ENCODE measurements around the gene SCNN1B. TPM values are rescaled to one million over a fixed set of nuclear protein-coding genes. Genes with fewer than 3 reads are reported as not detected.
"Not testable (repeated sequence)": the region's sequence is repeated elsewhere in the genome, so short reads cannot be mapped to it uniquely, and the experiment has no call there.

The SCNN1B gene
- total and polyA plus RNA-seq, 9 donors: 0.13 to 2.5 (median 1.0) TPM; not detected in 1

GRCh38 chr16:23378256-23378655 is 76.2 kb downstream of the SCNN1B start:
- intact Hi-C loops (cut with DNase I): no loop called here
- no peak for DNase-seq

DNA sequence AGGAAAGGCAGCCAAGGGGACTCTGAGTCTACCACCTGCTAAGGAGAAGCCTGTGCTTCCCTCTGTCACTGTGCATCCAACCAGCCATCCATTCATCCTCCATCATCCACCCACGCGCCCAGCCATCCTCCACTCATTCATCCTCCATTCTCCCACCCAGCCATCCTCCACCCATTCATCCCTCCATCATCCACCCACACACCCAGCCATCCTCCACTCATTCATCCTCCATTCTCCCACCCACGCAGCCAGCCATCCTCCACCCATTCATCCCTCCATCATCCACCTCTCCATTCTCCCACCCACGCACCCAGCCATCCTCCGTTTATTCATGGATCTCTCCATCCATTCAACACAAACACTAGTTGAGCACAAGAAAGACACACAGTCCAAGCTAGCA is 76.8 kb downstream of the SCNN1B start:
- TF ChIP-seq POLR2A (IDR thresholded peaks at IDR 0.05): no peak
- TF ChIP-seq EP300 (IDR thresholded peaks at IDR 0.05): no peak
- TF ChIP-seq, protein P1, sequence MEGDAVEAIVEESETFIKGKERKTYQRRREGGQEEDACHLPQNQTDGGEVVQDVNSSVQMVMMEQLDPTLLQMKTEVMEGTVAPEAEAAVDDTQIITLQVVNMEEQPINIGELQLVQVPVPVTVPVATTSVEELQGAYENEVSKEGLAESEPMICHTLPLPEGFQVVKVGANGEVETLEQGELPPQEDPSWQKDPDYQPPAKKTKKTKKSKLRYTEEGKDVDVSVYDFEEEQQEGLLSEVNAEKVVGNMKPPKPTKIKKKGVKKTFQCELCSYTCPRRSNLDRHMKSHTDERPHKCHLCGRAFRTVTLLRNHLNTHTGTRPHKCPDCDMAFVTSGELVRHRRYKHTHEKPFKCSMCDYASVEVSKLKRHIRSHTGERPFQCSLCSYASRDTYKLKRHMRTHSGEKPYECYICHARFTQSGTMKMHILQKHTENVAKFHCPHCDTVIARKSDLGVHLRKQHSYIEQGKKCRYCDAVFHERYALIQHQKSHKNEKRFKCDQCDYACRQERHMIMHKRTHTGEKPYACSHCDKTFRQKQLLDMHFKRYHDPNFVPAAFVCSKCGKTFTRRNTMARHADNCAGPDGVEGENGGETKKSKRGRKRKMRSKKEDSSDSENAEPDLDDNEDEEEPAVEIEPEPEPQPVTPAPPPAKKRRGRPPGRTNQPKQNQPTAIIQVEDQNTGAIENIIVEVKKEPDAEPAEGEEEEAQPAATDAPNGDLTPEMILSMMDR (IDR thresholded peaks at IDR 0.05): no peak
- Histone ChIP-seq H3K27me3 (no peaks in the 10 kb centered on the region), H3K27ac (no peak overlapping the region), H3K4me1 (ENCODE audit: insufficient read depth) (no peaks in the 10 kb centered on the region), H3K9me3 (no peaks in the 10 kb centered on the region), H3K36me3 (no peaks in the 10 kb centered on the region), H3K4me3 (no peak overlapping the region)
- WGBS, 3 donors: 78 to 86% (median 79%) methylated on average over 5 of the region's 5 CpGs
- no peak for DNase-seq
- intact Hi-C loops (cut with DNase I): no loop called here

More at GRCh38 chr16:23378256-23378655, 76.2 kb downstream of the SCNN1B start:
- H3K4me1 ChIP-seq (ENCODE audit: insufficient read depth): no peaks in the 10 kb centered on the region
- no peaks in the 10 kb centered on the region for H3K9me3 ChIP-seq
- H3K27me3 ChIP-seq: no peaks in the 10 kb centered on the region
- WGBS, 3 donors: 69 to 73% (median 69%) methylated on average over 8 of the region's 8 CpGs
- H3K4me3 ChIP-seq: no peak overlapping the region
- H3K27ac ChIP-seq: no peak overlapping the region
- TF ChIP-seq POLR2A (IDR thresholded peaks at IDR 0.05): no peak
- TF ChIP-seq, protein P1 (IDR thresholded peaks at IDR 0.05): no peak
- TF ChIP-seq EP300 (IDR thresholded peaks at IDR 0.05): no peak
- H3K36me3 ChIP-seq: no peaks in the 10 kb centered on the region

GRCh38 chr16:23379707-23380106 is 77.6 kb downstream of the SCNN1B start:
- DNase-seq: no peak

DNA sequence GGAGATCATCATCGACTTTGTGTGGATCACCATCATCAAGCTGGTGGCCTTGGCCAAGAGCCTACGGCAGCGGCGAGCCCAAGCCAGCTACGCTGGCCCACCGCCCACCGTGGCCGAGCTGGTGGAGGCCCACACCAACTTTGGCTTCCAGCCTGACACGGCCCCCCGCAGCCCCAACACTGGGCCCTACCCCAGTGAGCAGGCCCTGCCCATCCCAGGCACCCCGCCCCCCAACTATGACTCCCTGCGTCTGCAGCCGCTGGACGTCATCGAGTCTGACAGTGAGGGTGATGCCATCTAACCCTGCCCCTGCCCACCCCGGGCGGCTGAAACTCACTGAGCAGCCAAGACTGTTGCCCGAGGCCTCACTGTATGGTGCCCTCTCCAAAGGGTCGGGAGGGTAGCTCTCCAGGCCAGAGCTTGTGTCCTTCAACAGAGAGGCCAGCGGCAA is 78.4 kb downstream of the SCNN1B start:
- Histone ChIP-seq H3K9me3 (no peaks in the 10 kb centered on the region), H3K27me3 (no peaks in the 10 kb centered on the region), H3K27ac (no peak overlapping the region), H3K4me1 (ENCODE audit: insufficient read depth) (no peaks in the 10 kb centered on the region), H3K4me3 (no peak overlapping the region), H3K36me3 (no peaks in the 10 kb centered on the region)
- no peak for TF ChIP-seq EP300 (IDR thresholded peaks at IDR 0.05)
- TF ChIP-seq POLR2A (IDR thresholded peaks at IDR 0.05): no peak
- TF ChIP-seq, protein P1 (IDR thresholded peaks at IDR 0.05): no peak
- DNase-seq: no peak
- intact Hi-C loops (cut with DNase I): no loop called here
- WGBS, 3 donors: 89 to 94% (median 93%) methylated on average over 19 to 20 of the region's 20 CpGs

More at GRCh38 chr16:23379707-23380106, 77.6 kb downstream of the SCNN1B start:
- Histone ChIP-seq H3K27ac (no peak overlapping the region), H3K9me3 (no peaks in the 10 kb centered on the region), H3K27me3 (no peaks in the 10 kb centered on the region), H3K4me1 (ENCODE audit: insufficient read depth) (no peaks in the 10 kb centered on the region), H3K36me3 (no peaks in the 10 kb centered on the region), H3K4me3 (no peak overlapping the region)
- TF ChIP-seq EP300 (IDR thresholded peaks at IDR 0.05) (no peak), POLR2A (IDR thresholded peaks at IDR 0.05) (no peak)
- TF ChIP-seq, protein P1 (IDR thresholded peaks at IDR 0.05): no peak
- 75 to 80% (median 79%) methylated on average over 10 of the region's 10 CpGs for WGBS, 3 donors
- intact Hi-C loops (cut with DNase I): no loop called here

DNA sequence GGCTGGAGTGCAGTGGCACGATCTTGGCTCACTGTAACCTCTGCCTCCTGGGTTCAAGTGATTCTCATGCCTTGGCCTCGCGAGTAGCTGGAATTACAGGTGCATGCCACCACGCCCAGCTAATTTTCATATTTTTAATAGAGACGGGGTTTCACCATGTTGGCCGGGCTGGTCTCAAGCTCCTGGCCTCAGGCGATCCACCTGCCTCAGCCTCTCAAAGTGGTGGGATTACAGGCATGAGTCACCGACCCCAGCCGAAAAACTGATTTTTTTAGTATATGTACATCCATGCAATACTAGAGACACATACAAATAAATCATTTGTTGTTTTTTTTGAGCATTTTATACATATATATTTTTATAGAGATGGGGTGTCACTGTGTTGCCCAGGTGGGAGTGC is 79.6 kb downstream of the SCNN1B start:
- H3K27me3 ChIP-seq; H3K36me3 ChIP-seq; H3K27ac ChIP-seq; H3K4me1 ChIP-seq (ENCODE audit: insufficient read depth); H3K9me3 ChIP-seq; intact Hi-C loops (cut with DNase I); DNase-seq; H3K4me3 ChIP-seq: not testable (repeated sequence)
- 91 to 93% (median 93%) methylated on average over 9 of the region's 9 CpGs for WGBS, 3 donors
